GM12875 (cell line): ENCODE measurements around the gene ACSF3.

Experiments used
- H3K4me3 ChIP-seq: one replicate; pipeline ENCODE4 v1.5.1; 2011; ENCODE audit warnings: low read depth, low read length, control low read depth
- CTCF ChIP-seq: IDR thresholded peaks from 2 replicates; pipeline ENCODE4 v1.5.1; 2011; ENCODE audit warnings: low read depth, mild to moderate bottlenecking, control low read depth, inconsistent platforms, low read length, moderate library complexity, borderline replicate concordance; ENCODE audit not compliant: insufficient read depth

Gene ACSF3

GRCh38 chr16:89173174-89173921 is 79.7 kb downstream of the ACSF3 start:
- TF ChIP-seq CTCF = no peak
- no peak overlapping the region for H3K4me3 ChIP-seq

- no peak overlapping the region for H3K4me3 ChIP-seq
- TF ChIP-seq CTCF = no peak
Measured at GRCh38 chr16:89174055-89174827, 80.6 kb downstream of the ACSF3 start.

- H3K4me3 ChIP-seq = no peak overlapping the region
- TF ChIP-seq CTCF = no peak
Measured at GRCh38 chr16:89174877-89175276, 81.2 kb downstream of the ACSF3 start.

GRCh38 chr16:89175280-89176146 is 81.9 kb downstream of the ACSF3 start:
- H3K4me3 ChIP-seq = no peak overlapping the region
- no peak for TF ChIP-seq CTCF

GRCh38 chr16:89176147-89176690 is 82.6 kb downstream of the ACSF3 start:
- no peak overlapping the region for H3K4me3 ChIP-seq
- no peak for TF ChIP-seq CTCF

- TF ChIP-seq CTCF = no peak
- H3K4me3 ChIP-seq = no peak overlapping the region
Measured at GRCh38 chr16:89176717-89177116, 83.1 kb downstream of the ACSF3 start.
